H9 (cell line): Measurements from ENCODE around the gene USP6NL. TPM values are rescaled to one million over a fixed set of nuclear protein-coding genes. Genes with fewer than 3 reads are reported as not detected.

ENCODE experiments used
- DNase-seq: peaks from one replicate; pipeline ENCODE4 v3.0.0-alpha.2; 2017
- H2AFZ ChIP-seq: one replicate; pipeline ENCODE4 v1.6.1; 2013; ENCODE audit warnings: mild to moderate bottlenecking, low read length, control low read depth, moderate library complexity
- H2AK5ac ChIP-seq: 2 replicates; pipeline ENCODE4 v1.6.1; 2013; ENCODE audit warnings: low read length, control low read depth, mixed read lengths; ENCODE audit not compliant: insufficient read length
- H2BK120ac ChIP-seq: one replicate; pipeline ENCODE4 v1.6.1; 2013; ENCODE audit warnings: low read depth, mild to moderate bottlenecking, low read length, control low read depth, inconsistent platforms; ENCODE audit not compliant: poor library complexity, severe bottlenecking
- H2BK12ac ChIP-seq: 2 replicates; pipeline ENCODE4 v1.6.1; 2013; ENCODE audit warnings: low read length, control low read depth, mixed read lengths, low read depth; ENCODE audit not compliant: insufficient read length
- H2BK15ac ChIP-seq: 2 replicates; pipeline ENCODE4 v1.6.1; 2013; ENCODE audit warnings: low read depth, low read length, control low read depth
- H2BK20ac ChIP-seq: one replicate; pipeline ENCODE4 v1.6.1; 2013; ENCODE audit warnings: low read depth, mild to moderate bottlenecking, low read length, control low read depth, inconsistent platforms; ENCODE audit not compliant: poor library complexity, severe bottlenecking
- H2BK5ac ChIP-seq: 2 replicates; pipeline ENCODE4 v1.6.1; 2013; ENCODE audit warnings: low read length, control low read depth, mixed read lengths; ENCODE audit not compliant: insufficient read length
- H3K14ac ChIP-seq: 2 replicates; pipeline ENCODE4 v1.6.1; 2013; ENCODE audit warnings: low read length, control low read depth; ENCODE audit not compliant: insufficient read depth
- H3K18ac ChIP-seq: 2 replicates; pipeline ENCODE4 v1.6.1; 2013; ENCODE audit warnings: low read depth, mild to moderate bottlenecking, mixed read lengths, low read length, control low read depth; ENCODE audit not compliant: insufficient read length
- H3K23ac ChIP-seq: 2 replicates; pipeline ENCODE4 v1.6.1; 2013; ENCODE audit warnings: low read length, control low read depth, mixed read lengths, low read depth; ENCODE audit not compliant: insufficient read length
- H3K23me2 ChIP-seq: 2 replicates; pipeline ENCODE4 v1.6.1; 2013; ENCODE audit warnings: low read depth, mild to moderate bottlenecking, mixed read lengths, low read length, control low read depth; ENCODE audit not compliant: insufficient read length, poor library complexity, severe bottlenecking
- H3K27ac ChIP-seq: 2 replicates; pipeline ENCODE4 v1.5.1; 2013; ENCODE audit warnings: low read length, control low read depth, mixed read lengths, low read depth; ENCODE audit not compliant: insufficient read length
- H3K27me3 ChIP-seq: 2 replicates; pipeline ENCODE4 v1.6.1; 2013; ENCODE audit warnings: low read length, control low read depth, inconsistent platforms; ENCODE audit not compliant: insufficient read depth
- H3K4ac ChIP-seq: 2 replicates; pipeline ENCODE4 v1.6.1; 2013; ENCODE audit warnings: low read depth, mild to moderate bottlenecking, control low read depth, inconsistent platforms, low read length, moderate library complexity
- H3K4me1 ChIP-seq: 2 replicates; pipeline ENCODE4 v1.6.1; 2013; ENCODE audit warnings: low read length, control low read depth, inconsistent platforms; ENCODE audit not compliant: insufficient read depth
- H3K4me2 ChIP-seq: 2 replicates; pipeline ENCODE4 v1.6.1; 2013; ENCODE audit warnings: low read length, control low read depth, mixed read lengths; ENCODE audit not compliant: insufficient read length, insufficient read depth
- H3K56ac ChIP-seq: 2 replicates; pipeline ENCODE4 v1.6.1; 2013; ENCODE audit warnings: low read depth, mild to moderate bottlenecking, mixed read lengths, low read length, control low read depth; ENCODE audit not compliant: insufficient read length
- H3K79me1 ChIP-seq: 2 replicates; pipeline ENCODE4 v1.6.1; 2013; ENCODE audit warnings: low read depth, mild to moderate bottlenecking, moderate library complexity, low read length, control low read depth, inconsistent platforms; ENCODE audit not compliant: insufficient read depth, poor library complexity, severe bottlenecking
- H3K79me2 ChIP-seq: 2 replicates; pipeline ENCODE4 v1.6.1; 2013; ENCODE audit warnings: low read length, control low read depth, inconsistent platforms; ENCODE audit not compliant: insufficient read depth
- H3K9ac ChIP-seq: 2 replicates; pipeline ENCODE4 v1.6.1; 2013; ENCODE audit warnings: low read length, control low read depth, mixed read lengths; ENCODE audit not compliant: insufficient read length; ENCODE audit errors: extremely low read depth
- H3K9me3 ChIP-seq: one replicate; pipeline ENCODE4 v1.6.1; 2013; ENCODE audit warnings: low read depth, low read length, inconsistent platforms; ENCODE audit not compliant: control insufficient read depth
- H3T11ph ChIP-seq: one replicate; pipeline ENCODE4 v1.6.1; 2013; ENCODE audit warnings: mild to moderate bottlenecking, low read length, control low read depth, inconsistent platforms
- H4K20me1 ChIP-seq: one replicate; pipeline ENCODE4 v1.6.1; 2013; ENCODE audit not compliant: control insufficient read depth, insufficient read length, insufficient read depth
- H4K5ac ChIP-seq: 2 replicates; pipeline ENCODE4 v1.6.1; 2013; ENCODE audit warnings: low read depth, mild to moderate bottlenecking, mixed read lengths, low read length, control low read depth; ENCODE audit not compliant: insufficient read length
- H4K8ac ChIP-seq: replicated peaks from 2 replicates; pipeline ENCODE4 v1.6.1; 2013; ENCODE audit warnings: low read length, control low read depth, mixed read lengths, low read depth; ENCODE audit not compliant: insufficient read length
- H4K91ac ChIP-seq: 2 replicates; pipeline ENCODE4 v1.6.1; 2013; ENCODE audit warnings: low read depth, mild to moderate bottlenecking, moderate library complexity, mixed read lengths, low read length, control low read depth; ENCODE audit not compliant: insufficient read length
- H3K27ac Mint-ChIP-seq, 3 experiments: 2 replicates in 2 of 3; 3 replicates in 1 of 3; pipeline ENCODE4 v1.8.0; 2020 to 2021; ENCODE audit warnings: mixed read lengths in 3 of 3, mild to moderate bottlenecking in 1 of 3, moderate library complexity in 1 of 3
- H3K27me3 Mint-ChIP-seq: 2 replicates; pipeline ENCODE4 v1.8.0; 2021; ENCODE audit warnings: low read depth, mild to moderate bottlenecking, moderate library complexity, mixed read lengths
- H3K36me3 Mint-ChIP-seq, 3 experiments: 2 replicates in 2 of 3; 3 replicates in 1 of 3; pipeline ENCODE4 v1.8.0; 2020 to 2021; ENCODE audit warnings: low read depth in 3 of 3, mixed read lengths in 3 of 3; ENCODE audit not compliant: insufficient read depth in 1 of 3
- H3K4me1 Mint-ChIP-seq, 2 experiments: 2 replicates each; pipeline ENCODE4 v1.8.0; 2020; ENCODE audit warnings: mixed read lengths in 2 of 2
- H3K4me3 Mint-ChIP-seq, 2 experiments: 2 replicates in 1 of 2; 3 replicates in 1 of 2; pipeline ENCODE4 v1.8.0; 2020 to 2021; ENCODE audit warnings: mild to moderate bottlenecking in 2 of 2, mixed read lengths in 2 of 2, moderate library complexity in 1 of 2
- H3K9me3 Mint-ChIP-seq, 2 experiments: 2 replicates in 1 of 2; 3 replicates in 1 of 2; pipeline ENCODE4 v1.8.0; 2020; ENCODE audit warnings: mild to moderate bottlenecking in 2 of 2, mixed read lengths in 2 of 2, moderate library complexity in 1 of 2
- CTCF ChIP-seq: fragments of 200-600 bp; sonication (generic); conservative IDR thresholded peaks from 3 replicates; pipeline ENCODE4 v1.8.0; 2021; ENCODE audit warnings: antibody characterized with exemption, mild to moderate bottlenecking
- WGBS: extraction: QIAGEN DNeasy Blood & Tissue Kit; methylation state at CpG from one replicate; pipeline ENCODE4 v1.1.7; 2013; ENCODE audit warnings: missing lambda C conversion rate, low lambda C conversion rate, mixed read lengths; ENCODE audit not compliant: insufficient read length; ENCODE audit errors: extremely low coverage; 5-methylcytosine and 5-hydroxymethylcytosine counted together
- total RNA-seq: library from RNA; stranded (reverse); gene quantifications from 2 replicates; pipeline ENCODE4 v1.2.1, GENCODE V29; 2021

USP6NL gene
- total RNA-seq, 1 experiment from 2014 or later, result 28.3 TPM

DNA sequence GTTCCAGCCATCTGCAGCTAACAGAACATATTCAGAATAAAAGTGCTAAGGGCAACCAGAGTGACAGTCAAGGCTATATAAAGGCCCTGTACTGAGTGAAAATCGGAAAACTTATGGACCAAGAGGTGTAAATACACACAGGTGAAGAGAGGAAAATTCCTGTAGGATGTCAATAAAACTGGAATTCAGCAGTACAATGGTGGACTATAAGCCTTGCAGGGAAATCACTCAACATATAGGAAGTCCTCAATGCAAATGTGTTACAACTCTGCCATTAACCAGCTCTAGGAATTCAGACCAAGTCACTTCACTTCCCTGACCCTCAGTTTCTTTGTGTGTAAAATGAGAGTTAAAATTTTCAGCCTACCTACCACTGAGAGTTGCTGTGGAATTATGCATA is 7.7 kb downstream of the USP6NL start:
- Histone ChIP-seq H4K91ac (no peak overlapping the region), H3K4me2 (no peak overlapping the region), H3K27me3 (no peaks in the 10 kb centered on the region), H3K79me1 (peaks cover 2% of the 10 kb centered on the region), H2AFZ (no peak overlapping the region), H2BK120ac (no peak overlapping the region), H3K9me3 (no peaks in the 10 kb centered on the region), H2AK5ac (no peak overlapping the region), H3K4ac (no peak overlapping the region), H4K8ac (no peak overlapping the region), H3K27ac (no peak overlapping the region), H2BK15ac (no peak overlapping the region), H3K9ac (no peak overlapping the region), H3K14ac (no peak overlapping the region), H3K56ac (no peak overlapping the region), H2BK12ac (no peak overlapping the region), H2BK5ac (no peak overlapping the region), H3K4me1 (peaks cover 4% of the 10 kb centered on the region), H3K79me2 (peaks cover 37% of the 10 kb centered on the region; the same call in 1 of the 2 replicates), H3K23me2 (no peaks in the 10 kb centered on the region), H3K18ac (no peak overlapping the region), H4K20me1 (no peaks in the 10 kb centered on the region), H2BK20ac (no peak overlapping the region), H4K5ac (no peak overlapping the region), H3T11ph (no peak overlapping the region), H3K23ac (no peak overlapping the region)
- WGBS, result no CpG with 5 or more reads among the region's 1 CpG
- peaks cover 3 to 9% (median 4%) of the 10 kb centered on the region in 3 experiments; a peak in 4 of 7 replicates for H3K36me3 Mint-ChIP-seq
- H3K27me3 Mint-ChIP-seq, result no peaks in the 10 kb centered on the region
- no peak overlapping the region for H3K4me3 Mint-ChIP-seq
- H3K27ac Mint-ChIP-seq, result no peak overlapping the region
- no peaks in the 10 kb centered on the region for H3K9me3 Mint-ChIP-seq
- no peak for DNase-seq
- peaks cover 41 to 47% of the 10 kb centered on the region in 2 experiments for H3K4me1 Mint-ChIP-seq
- TF ChIP-seq CTCF, result no peak
